Breast epithelium (tissue), 3 donors: ENCODE results near the gene WWOX.

Source experiments
- POLR2A ChIP-seq: fragments of 450-650 bp; IDR thresholded peaks from one replicate; pipeline ENCODE4 v1.6.1; 2016; ENCODE audit warnings: antibody characterized with exemption, mild to moderate bottlenecking, moderate library complexity
- TF ChIP-seq, protein P1 (sequence below), 3 donors: fragments of 450-650 bp; IDR thresholded peaks; one replicate each; pipeline ENCODE4 v1.5.1; 2016 to 2017; ENCODE audit warnings: antibody characterized with exemption in 3 of 3, mild to moderate bottlenecking in 3 of 3, moderate library complexity in 3 of 3

DNA sequence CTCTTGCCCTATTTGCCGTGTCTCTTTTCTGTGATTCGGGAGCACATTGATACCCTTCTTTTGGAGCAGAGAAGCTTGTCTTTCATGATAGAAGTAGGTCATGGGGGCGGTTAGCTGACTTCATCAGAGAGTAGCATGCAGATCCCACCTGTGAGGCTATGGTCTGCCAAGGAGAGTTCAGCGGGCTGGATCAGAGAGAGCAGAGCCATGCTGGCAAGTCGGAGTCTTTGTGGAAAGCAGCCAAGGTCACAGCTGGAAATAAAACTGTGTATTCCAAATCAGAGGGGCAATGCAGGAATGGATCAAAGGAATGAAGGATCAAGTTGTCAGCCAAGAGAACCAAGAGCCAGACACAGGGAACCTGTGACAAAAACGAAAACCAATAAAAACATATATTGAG, 595.9 kb downstream of the WWOX start:
- TF ChIP-seq, protein P1, sequence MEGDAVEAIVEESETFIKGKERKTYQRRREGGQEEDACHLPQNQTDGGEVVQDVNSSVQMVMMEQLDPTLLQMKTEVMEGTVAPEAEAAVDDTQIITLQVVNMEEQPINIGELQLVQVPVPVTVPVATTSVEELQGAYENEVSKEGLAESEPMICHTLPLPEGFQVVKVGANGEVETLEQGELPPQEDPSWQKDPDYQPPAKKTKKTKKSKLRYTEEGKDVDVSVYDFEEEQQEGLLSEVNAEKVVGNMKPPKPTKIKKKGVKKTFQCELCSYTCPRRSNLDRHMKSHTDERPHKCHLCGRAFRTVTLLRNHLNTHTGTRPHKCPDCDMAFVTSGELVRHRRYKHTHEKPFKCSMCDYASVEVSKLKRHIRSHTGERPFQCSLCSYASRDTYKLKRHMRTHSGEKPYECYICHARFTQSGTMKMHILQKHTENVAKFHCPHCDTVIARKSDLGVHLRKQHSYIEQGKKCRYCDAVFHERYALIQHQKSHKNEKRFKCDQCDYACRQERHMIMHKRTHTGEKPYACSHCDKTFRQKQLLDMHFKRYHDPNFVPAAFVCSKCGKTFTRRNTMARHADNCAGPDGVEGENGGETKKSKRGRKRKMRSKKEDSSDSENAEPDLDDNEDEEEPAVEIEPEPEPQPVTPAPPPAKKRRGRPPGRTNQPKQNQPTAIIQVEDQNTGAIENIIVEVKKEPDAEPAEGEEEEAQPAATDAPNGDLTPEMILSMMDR (IDR thresholded peaks at IDR 0.05): no peak
- TF ChIP-seq POLR2A: no peak
